Urinary bladder (tissue), 4 donors: ENCODE data around the gene SFXN2. TPM values are rescaled to one million over a fixed set of nuclear protein-coding genes. Genes with fewer than 3 reads are reported as not detected.
A peak's percentile ranks its signal among the peaks of the same experiment; 100 is the strongest.
"Not testable (repeated sequence)": the region's sequence is repeated elsewhere in the genome, so short reads cannot be mapped to it uniquely, and the experiment has no call there.

Experiments used
- DNase-seq: peaks from one replicate; pipeline ENCODE4 v3.0.0-alpha.2; 2015; ENCODE audit errors: extremely low spot score
- H3K27ac ChIP-seq: one replicate; pipeline ENCODE4 v1.5.1; 2013; ENCODE audit warnings: low read depth, mild to moderate bottlenecking, moderate library complexity
- H3K36me3 ChIP-seq: one replicate; pipeline ENCODE4 v1.6.1; 2013; ENCODE audit warnings: mild to moderate bottlenecking, moderate library complexity; ENCODE audit not compliant: insufficient read depth
- H3K4me1 ChIP-seq: one replicate; pipeline ENCODE4 v1.6.1; 2013; ENCODE audit warnings: mild to moderate bottlenecking, moderate library complexity; ENCODE audit not compliant: insufficient read depth
- H3K4me3 ChIP-seq: one replicate; pipeline ENCODE4 v1.5.1; 2013; ENCODE audit warnings: low read depth, low read length
- WGBS: extraction: QIAGEN DNeasy Blood & Tissue Kit; methylation state at CpG from one replicate; pipeline ENCODE4 v1.1.7; 2013; 5-methylcytosine and 5-hydroxymethylcytosine counted together
- polyA plus RNA-seq: library from polyadenylated mRNA; stranded (reverse); fragments of 200-250 nt; gene quantifications from one replicate; pipeline ENCODE4 v1.2.3, GENCODE V29; 2013
- total RNA-seq: library from RNA; depleted of rRNA; stranded (reverse); fragments of >200 nt; gene quantifications from one replicate; pipeline ENCODE4 v1.2.3, GENCODE V29; 2014
- donor health status: healthy with polysubstance abuse.
- donor health status: healthy.

SFXN2 gene
- total and polyA plus RNA-seq, 2 donors: 4.3 to 11.7 TPM

GRCh38 chr10:102742313-102742712, 27.9 kb downstream of the SFXN2 start:
- H3K27ac ChIP-seq, H3K36me3 ChIP-seq, DNase-seq, H3K4me3 ChIP-seq, H3K4me1 ChIP-seq: not testable (repeated sequence)
- 91% methylated on average over 5 of the region's 5 CpGs for WGBS

GRCh38 chr10:102743078-102743587, 28.7 kb downstream of the SFXN2 start:
- no peak for DNase-seq
- WGBS: 30% methylated on average over 7 of the region's 7 CpGs
- Histone ChIP-seq H3K36me3 (no peaks in the 10 kb centered on the region), H3K4me3 (peak overlapping the region; percentile 5), H3K27ac (no peak overlapping the region), H3K4me1 (peaks cover 2% of the 10 kb centered on the region)

- Histone ChIP-seq H3K4me3 (peak within 1 kb of the TSS; percentile 80), H3K27ac (peak within 1 kb of the TSS; percentile 77), H3K4me1 (peaks cover 2% of the 10 kb centered on the region), H3K36me3 (no peaks in the 10 kb centered on the region)
- under 1% methylated on average over 37 of the region's 37 CpGs for WGBS
- peak; percentile 99 for DNase-seq
Observed at GRCh38 chr10:102743588-102744373, 29.3 kb downstream of the SFXN2 start, which contains the start of gene WBP1L. WBP1L (plus strand) TSS chr10:102743948; CDS start chr10:102744054, 106 bp downstream.

GRCh38 chr10:102744374-102745051, 30.1 kb downstream of the SFXN2 start:
- peak overlapping the region; percentile 77 for H3K27ac ChIP-seq
- H3K4me1 ChIP-seq: peaks cover 2% of the 10 kb centered on the region
- DNase-seq: no peak
- H3K4me3 ChIP-seq: peak overlapping the region; percentile 80
- WGBS: 9% methylated on average over 9 of the region's 9 CpGs
- H3K36me3 ChIP-seq: no peaks in the 10 kb centered on the region

- Histone ChIP-seq H3K4me1 (peaks cover 2% of the 10 kb centered on the region), H3K27ac (no peak overlapping the region), H3K36me3 (no peaks in the 10 kb centered on the region), H3K4me3 (no peak overlapping the region)
- no peak for DNase-seq
- 55% methylated on average over 4 of the region's 4 CpGs for WGBS
Observed at GRCh38 chr10:102745157-102745556, 30.7 kb downstream of the SFXN2 start.

- WGBS: 86% methylated on average over 9 of the region's 9 CpGs
- Histone ChIP-seq H3K36me3 (no peaks in the 10 kb centered on the region), H3K4me3 (no peak overlapping the region), H3K4me1 (no peaks in the 10 kb centered on the region), H3K27ac (no peak overlapping the region)
- DNase-seq: no peak
Observed at GRCh38 chr10:102752266-102752930, 38.0 kb downstream of the SFXN2 start.

- no peak overlapping the region for H3K27ac ChIP-seq
- H3K36me3 ChIP-seq: no peaks in the 10 kb centered on the region
- 65% methylated on average over 4 of the region's 4 CpGs for WGBS
- no peak overlapping the region for H3K4me3 ChIP-seq
- no peaks in the 10 kb centered on the region for H3K4me1 ChIP-seq
- no peak for DNase-seq
Observed at GRCh38 chr10:102752934-102753664, 38.7 kb downstream of the SFXN2 start.

- H3K4me3 ChIP-seq: no peak overlapping the region
- no peaks in the 10 kb centered on the region for H3K36me3 ChIP-seq
- DNase-seq: no peak
- no peaks in the 10 kb centered on the region for H3K4me1 ChIP-seq
- WGBS: 60% methylated on average over 1 of the region's 1 CpG
- H3K27ac ChIP-seq: no peak overlapping the region
Observed at GRCh38 chr10:102753718-102754117, 39.3 kb downstream of the SFXN2 start.

- no peaks in the 10 kb centered on the region for H3K36me3 ChIP-seq
- H3K4me1 ChIP-seq: no peaks in the 10 kb centered on the region
- H3K27ac ChIP-seq: no peak overlapping the region
- WGBS: 96% methylated on average over 6 of the region's 6 CpGs
- H3K4me3 ChIP-seq: no peak overlapping the region
- DNase-seq: no peak
Observed at GRCh38 chr10:102757323-102757722, 42.9 kb downstream of the SFXN2 start.

- no peak overlapping the region for H3K4me3 ChIP-seq
- no peak for DNase-seq
- 65% methylated on average over 9 of the region's 9 CpGs for WGBS
- H3K36me3 ChIP-seq: no peaks in the 10 kb centered on the region
- no peak overlapping the region for H3K27ac ChIP-seq
- no peaks in the 10 kb centered on the region for H3K4me1 ChIP-seq
Observed at GRCh38 chr10:102758240-102758932, 44.0 kb downstream of the SFXN2 start.

- not testable (repeated sequence) for H3K36me3 ChIP-seq, H3K4me3 ChIP-seq, H3K4me1 ChIP-seq, DNase-seq, H3K27ac ChIP-seq
- 49% methylated on average over 6 of the region's 12 CpGs for WGBS
Observed at GRCh38 chr10:102758933-102759262, 44.5 kb downstream of the SFXN2 start.

GRCh38 chr10:102759497-102760210, 45.2 kb downstream of the SFXN2 start:
- DNase-seq: no peak
- H3K4me1 ChIP-seq: peaks cover 3% of the 10 kb centered on the region
- WGBS: 94% methylated on average over 3 of the region's 3 CpGs

More at GRCh38 chr10:102759497-102760210, 45.2 kb downstream of the SFXN2 start:
- no peaks in the 10 kb centered on the region for H3K36me3 ChIP-seq
- H3K27ac ChIP-seq: no peak overlapping the region
- H3K4me3 ChIP-seq: no peak overlapping the region
